Activated CD4-positive, alpha-beta T cell treated with anti-CD3 and anti-CD28 coated beads, Interleukin-2, amount 10 ng/mL, durations not matched to agents 24 days and 14 days (primary cell): Measurements from ENCODE around the gene RBAK. TPM values are rescaled to one million over a fixed set of nuclear protein-coding genes. Genes with fewer than 3 reads are reported as not detected.
"Not testable (repeated sequence)": the region's sequence is repeated elsewhere in the genome, so short reads cannot be mapped to it uniquely, and the experiment has no call there.

Experiments
- DNase-seq: peaks from one replicate; pipeline ENCODE4 v3.0.0; 2022
- H3K27ac Mint-ChIP-seq: one replicate; pipeline ENCODE4 v1.8.0; 2022; ENCODE audit warnings: mild to moderate bottlenecking, mixed read lengths
- H3K27me3 Mint-ChIP-seq: one replicate; pipeline ENCODE4 v1.8.0; 2022; ENCODE audit warnings: mixed read lengths
- H3K36me3 Mint-ChIP-seq: one replicate; pipeline ENCODE4 v1.8.0; 2022; ENCODE audit warnings: low read depth, mild to moderate bottlenecking, mixed read lengths
- H3K4me1 Mint-ChIP-seq: one replicate; pipeline ENCODE4 v1.8.0; 2021; ENCODE audit warnings: mixed read lengths
- H3K4me3 Mint-ChIP-seq: one replicate; pipeline ENCODE4 v1.8.0; 2022; ENCODE audit warnings: mild to moderate bottlenecking, moderate library complexity, mixed read lengths
- H3K9me3 Mint-ChIP-seq: one replicate; pipeline ENCODE4 v1.8.0; 2021; ENCODE audit warnings: mixed read lengths
- intact Hi-C: fragments of 100-400 bp; cut with micrococcal nuclease; formaldehyde crosslinking; loops from one replicate; pipeline ENCODE4 v1.15.1; 2023
- total RNA-seq: library from RNA; stranded (reverse); gene quantifications from 2 replicates; pipeline ENCODE4 v1.2.3, GENCODE V29; 2022

RBAK gene
- total RNA-seq, 1 donor from 2014 or later, result 14.2 TPM

- peaks cover 15% of the 10 kb centered on the region for H3K36me3 Mint-ChIP-seq
- H3K27me3 Mint-ChIP-seq, DNase-seq, intact Hi-C loops, H3K27ac Mint-ChIP-seq, H3K4me1 Mint-ChIP-seq, H3K4me3 Mint-ChIP-seq: not testable (repeated sequence)
- H3K9me3 Mint-ChIP-seq, result peaks cover 11% of the 10 kb centered on the region
These were observed 17.8 kb upstream of the RBAK start for GRCh38 chr7:5027796-5028410.

- H3K4me1 Mint-ChIP-seq, H3K36me3 Mint-ChIP-seq, DNase-seq, H3K27me3 Mint-ChIP-seq, H3K27ac Mint-ChIP-seq, H3K4me3 Mint-ChIP-seq, intact Hi-C loops, H3K9me3 Mint-ChIP-seq: not testable (repeated sequence)
These were observed 12.5 kb upstream of the RBAK start for GRCh38 chr7:5033186-5033585.

- peaks cover 2% of the 10 kb centered on the region for H3K4me1 Mint-ChIP-seq
- H3K4me3 Mint-ChIP-seq, result no peak overlapping the region
- intact Hi-C loops, result no loop called here
These were observed 10.4 kb upstream of the RBAK start for GRCh38 chr7:5035276-5035675.

GRCh38 chr7:5036446-5036845 is 9.2 kb upstream of the RBAK start:
- H3K27me3 Mint-ChIP-seq, result no peaks in the 10 kb centered on the region
- no peak overlapping the region for H3K27ac Mint-ChIP-seq
- H3K4me1 Mint-ChIP-seq, result peaks cover 7% of the 10 kb centered on the region

More at GRCh38 chr7:5035276-5035675, 10.4 kb upstream of the RBAK start:
- no peaks in the 10 kb centered on the region for H3K9me3 Mint-ChIP-seq
- no peak for DNase-seq
- H3K27ac Mint-ChIP-seq, result no peak overlapping the region
- H3K27me3 Mint-ChIP-seq, result no peaks in the 10 kb centered on the region
- H3K36me3 Mint-ChIP-seq, result peaks cover 4% of the 10 kb centered on the region

GRCh38 chr7:5041047-5041446 is 4.6 kb upstream of the RBAK start:
- intact Hi-C loops, result no loop called here
- no peak overlapping the region for H3K4me3 Mint-ChIP-seq
- peak overlapping the region; percentile 34 for H3K27ac Mint-ChIP-seq
- DNase-seq, result peak; percentile 70
- H3K9me3 Mint-ChIP-seq, result peaks cover 15% of the 10 kb centered on the region
- H3K27me3 Mint-ChIP-seq, result no peaks in the 10 kb centered on the region
- peaks cover 15% of the 10 kb centered on the region for H3K36me3 Mint-ChIP-seq
- peaks cover 15% of the 10 kb centered on the region for H3K4me1 Mint-ChIP-seq

More at GRCh38 chr7:5036446-5036845, 9.2 kb upstream of the RBAK start:
- DNase-seq, result no peak
- intact Hi-C loops, result no loop called here
- H3K4me3 Mint-ChIP-seq, result no peak overlapping the region
- no peaks in the 10 kb centered on the region for H3K9me3 Mint-ChIP-seq
- peaks cover 4% of the 10 kb centered on the region for H3K36me3 Mint-ChIP-seq

- no peak for DNase-seq
- no peak overlapping the region for H3K27ac Mint-ChIP-seq
- intact Hi-C loops, result no loop called here
- peaks cover 27% of the 10 kb centered on the region for H3K4me1 Mint-ChIP-seq
- no peak overlapping the region for H3K4me3 Mint-ChIP-seq
- H3K27me3 Mint-ChIP-seq, result no peaks in the 10 kb centered on the region
- H3K9me3 Mint-ChIP-seq, result peaks cover 15% of the 10 kb centered on the region
- H3K36me3 Mint-ChIP-seq, result peaks cover 28% of the 10 kb centered on the region
These were observed 2.0 kb upstream of the RBAK start for GRCh38 chr7:5043661-5044060.

- Mint-ChIP-seq H3K27ac (peak overlapping the region; percentile 86), H3K36me3 (peaks cover 53% of the 10 kb centered on the region), H3K9me3 (peaks cover 23% of the 10 kb centered on the region), H3K4me1 (peaks cover 22% of the 10 kb centered on the region), H3K4me3 (peak overlapping the region; percentile 94)
- not testable (repeated sequence) for H3K27me3 Mint-ChIP-seq
- intact Hi-C loops, result loop anchor here (5.0 kb wide), 1 partner anchor 269 kb away; the partner anchor contains the start of gene AP5Z1
- DNase-seq, result peak; percentile 78
These were observed 705 bp downstream of the RBAK start for GRCh38 chr7:5046397-5046732.

GRCh38 chr7:5047127-5047526 is 1.5 kb downstream of the RBAK start:
- H3K27me3 Mint-ChIP-seq, DNase-seq, H3K27ac Mint-ChIP-seq: not testable (repeated sequence)
- intact Hi-C loops, result loop anchor here (5.0 kb wide), 1 partner anchor 270 kb away; the partner anchor contains the start of gene AP5Z1
- Mint-ChIP-seq H3K4me1 (peaks cover 21% of the 10 kb centered on the region), H3K9me3 (peaks cover 26% of the 10 kb centered on the region), H3K4me3 (peak overlapping the region; percentile 94), H3K36me3 (peaks cover 59% of the 10 kb centered on the region)

GRCh38 chr7:5050676-5051075 is 5.0 kb downstream of the RBAK start:
- H3K4me1 Mint-ChIP-seq, result peaks cover 16% of the 10 kb centered on the region

GRCh38 chr7:5051731-5052130 is 6.1 kb downstream of the RBAK start:
- Mint-ChIP-seq H3K9me3 (peaks cover 29% of the 10 kb centered on the region), H3K36me3 (peaks cover 88% of the 10 kb centered on the region), H3K4me1 (peaks cover 11% of the 10 kb centered on the region)
- intact Hi-C loops, H3K4me3 Mint-ChIP-seq, DNase-seq, H3K27me3 Mint-ChIP-seq, H3K27ac Mint-ChIP-seq: not testable (repeated sequence)

More at GRCh38 chr7:5050676-5051075, 5.0 kb downstream of the RBAK start:
- H3K4me3 Mint-ChIP-seq, result no peak overlapping the region
- H3K36me3 Mint-ChIP-seq, result peaks cover 82% of the 10 kb centered on the region
- H3K27me3 Mint-ChIP-seq, result no peaks in the 10 kb centered on the region
- DNase-seq, result no peak
- peaks cover 23% of the 10 kb centered on the region for H3K9me3 Mint-ChIP-seq
- H3K27ac Mint-ChIP-seq, result no peak overlapping the region
- intact Hi-C loops, result no loop called here

GRCh38 chr7:5053175-5053574 is 7.5 kb downstream of the RBAK start:
- intact Hi-C loops, result no loop called here
- H3K27ac Mint-ChIP-seq, result no peak overlapping the region
- H3K27me3 Mint-ChIP-seq, result no peaks in the 10 kb centered on the region
- peaks cover 39% of the 10 kb centered on the region for H3K9me3 Mint-ChIP-seq
- DNase-seq, result no peak
- H3K4me3 Mint-ChIP-seq, result no peak overlapping the region
- H3K4me1 Mint-ChIP-seq, result peaks cover 5% of the 10 kb centered on the region
- peaks cover 95% of the 10 kb centered on the region for H3K36me3 Mint-ChIP-seq

GRCh38 chr7:5063698-5064097 is 18.0 kb downstream of the RBAK start:
- intact Hi-C loops, result no loop called here
- no peak overlapping the region for H3K4me3 Mint-ChIP-seq
- H3K9me3 Mint-ChIP-seq, result peaks cover 46% of the 10 kb centered on the region
- no peaks in the 10 kb centered on the region for H3K4me1 Mint-ChIP-seq
- H3K36me3 Mint-ChIP-seq, result peaks cover 96% of the 10 kb centered on the region
- DNase-seq, result no peak
- no peaks in the 10 kb centered on the region for H3K27me3 Mint-ChIP-seq
- H3K27ac Mint-ChIP-seq, result no peak overlapping the region

GRCh38 chr7:5064391-5065106 is 18.9 kb downstream of the RBAK start:
- H3K4me3 Mint-ChIP-seq, result no peak overlapping the region
- H3K36me3 Mint-ChIP-seq, result peaks cover 96% of the 10 kb centered on the region
- H3K27me3 Mint-ChIP-seq, result no peaks in the 10 kb centered on the region
- DNase-seq, result no peak
- no peaks in the 10 kb centered on the region for H3K4me1 Mint-ChIP-seq
- H3K27ac Mint-ChIP-seq, result no peak overlapping the region
- intact Hi-C loops, result no loop called here
- peaks cover 41% of the 10 kb centered on the region for H3K9me3 Mint-ChIP-seq

GRCh38 chr7:5065107-5065407 is 19.4 kb downstream of the RBAK start:
- no peaks in the 10 kb centered on the region for H3K4me1 Mint-ChIP-seq
- H3K27me3 Mint-ChIP-seq, result no peaks in the 10 kb centered on the region
- intact Hi-C loops, result no loop called here
- H3K36me3 Mint-ChIP-seq, result peaks cover 95% of the 10 kb centered on the region
- H3K9me3 Mint-ChIP-seq, result peaks cover 39% of the 10 kb centered on the region
- no peak for DNase-seq
- H3K4me3 Mint-ChIP-seq, result no peak overlapping the region
- no peak overlapping the region for H3K27ac Mint-ChIP-seq
